ENCODE measurements around the gene PTGIR.

- peak; percentile 85 to 97 (median 92) for TF ChIP-seq CTCF (IDR thresholded peaks at IDR 0.05)
- no peak for TF ChIP-seq POLR2A (IDR thresholded peaks at IDR 0.05)
These were observed 37.1 kb upstream of the PTGIR start for GRCh38 chr19:46661735-46662592.

All from heart left ventricle (tissue), 13 donors.